ENCODE data around the gene CDK2AP2.

Gene CDK2AP2

DNA sequence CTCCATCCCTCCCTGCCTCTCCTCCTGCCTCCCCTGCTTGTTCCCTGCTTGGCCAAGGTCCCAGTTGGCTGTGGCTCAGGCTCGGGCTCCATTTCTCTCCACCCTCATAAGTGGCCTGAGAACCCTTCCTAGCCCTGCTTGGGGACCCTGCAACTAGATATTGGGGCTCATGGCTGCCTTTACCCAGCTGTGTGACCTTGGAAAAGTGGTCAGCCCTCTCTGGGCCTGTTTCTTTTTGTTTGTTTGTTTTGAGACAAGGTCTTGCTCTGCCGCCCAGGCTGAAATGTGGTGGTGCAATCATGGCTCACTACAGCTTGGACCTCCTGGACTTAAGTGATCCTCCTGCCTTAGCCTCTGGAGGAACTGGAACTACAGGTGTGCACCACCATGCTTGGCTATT, 35.6 kb upstream of the CDK2AP2 start:
- Histone ChIP-seq H2AFZ (ENCODE audit: low read depth, low read length, severe bottlenecking) (no peak overlapping the region), H4K20me1 (ENCODE audit: low read depth, low read length) (no peaks in the 10 kb centered on the region), H3K9me3 (ENCODE audit: insufficient read depth, low read length) (no peaks in the 10 kb centered on the region), H3K36me3 (ENCODE audit: low read length) (no peaks in the 10 kb centered on the region), H3K4me2 (ENCODE audit: low read depth, low read length, poor library complexity, severe bottlenecking) (no peak overlapping the region), H3K9ac (ENCODE audit: low read length) (no peak overlapping the region), H3K4me3 (ENCODE audit: insufficient read depth, low read length, poor library complexity, severe bottlenecking) (no peak overlapping the region), H3K27ac (ENCODE audit: low read depth, low read length) (no peak overlapping the region), H3K9me2 (replicated peaks; ENCODE audit: insufficient read depth, low read length) (no peaks in the 10 kb centered on the region), H3K27me3 (ENCODE audit: low read length) (no peaks in the 10 kb centered on the region), H3F3A (ENCODE audit: insufficient read depth) (no peaks in the 10 kb centered on the region), H3K79me2 (ENCODE audit: insufficient read depth, low read length) (no peaks in the 10 kb centered on the region)
- TF ChIP-seq, protein P1, sequence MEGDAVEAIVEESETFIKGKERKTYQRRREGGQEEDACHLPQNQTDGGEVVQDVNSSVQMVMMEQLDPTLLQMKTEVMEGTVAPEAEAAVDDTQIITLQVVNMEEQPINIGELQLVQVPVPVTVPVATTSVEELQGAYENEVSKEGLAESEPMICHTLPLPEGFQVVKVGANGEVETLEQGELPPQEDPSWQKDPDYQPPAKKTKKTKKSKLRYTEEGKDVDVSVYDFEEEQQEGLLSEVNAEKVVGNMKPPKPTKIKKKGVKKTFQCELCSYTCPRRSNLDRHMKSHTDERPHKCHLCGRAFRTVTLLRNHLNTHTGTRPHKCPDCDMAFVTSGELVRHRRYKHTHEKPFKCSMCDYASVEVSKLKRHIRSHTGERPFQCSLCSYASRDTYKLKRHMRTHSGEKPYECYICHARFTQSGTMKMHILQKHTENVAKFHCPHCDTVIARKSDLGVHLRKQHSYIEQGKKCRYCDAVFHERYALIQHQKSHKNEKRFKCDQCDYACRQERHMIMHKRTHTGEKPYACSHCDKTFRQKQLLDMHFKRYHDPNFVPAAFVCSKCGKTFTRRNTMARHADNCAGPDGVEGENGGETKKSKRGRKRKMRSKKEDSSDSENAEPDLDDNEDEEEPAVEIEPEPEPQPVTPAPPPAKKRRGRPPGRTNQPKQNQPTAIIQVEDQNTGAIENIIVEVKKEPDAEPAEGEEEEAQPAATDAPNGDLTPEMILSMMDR (IDR thresholded peaks at IDR 0.05; ENCODE audit: insufficient read depth, low read length, poor library complexity, severe bottlenecking), result no peak
- no peak for TF ChIP-seq EZH2phosphoT487 (conservative IDR thresholded peaks at IDR 0.05; ENCODE audit: low read length)

DNA sequence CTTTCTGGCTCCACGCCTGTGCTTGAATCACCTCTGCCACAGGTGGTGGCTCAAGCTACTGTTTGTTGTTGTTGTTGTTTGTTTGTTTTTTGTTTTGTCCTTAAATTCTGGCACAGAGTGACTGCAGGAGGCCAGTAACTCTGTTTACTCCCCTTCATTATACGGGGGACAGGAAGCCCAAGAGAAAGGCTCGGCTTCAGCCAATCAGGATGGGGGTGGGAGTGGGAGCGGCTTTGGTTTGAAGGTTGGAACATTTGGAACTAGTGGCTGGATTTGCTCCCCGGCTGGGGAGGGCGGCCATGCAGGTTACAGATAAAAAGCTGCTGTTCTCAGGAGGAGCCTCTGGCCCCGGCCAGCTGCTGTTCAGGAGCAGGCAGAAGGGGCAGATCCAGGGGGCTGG, 35.0 kb upstream of the CDK2AP2 start:
- H3K9me2 ChIP-seq (replicated peaks; ENCODE audit: insufficient read depth, low read length), result no peaks in the 10 kb centered on the region
- no peak overlapping the region for H3K4me3 ChIP-seq (ENCODE audit: insufficient read depth, low read length, poor library complexity, severe bottlenecking)
- TF ChIP-seq, protein P1 (IDR thresholded peaks at IDR 0.05; ENCODE audit: insufficient read depth, low read length, poor library complexity, severe bottlenecking), result no peak
- TF ChIP-seq EZH2phosphoT487 (conservative IDR thresholded peaks at IDR 0.05; ENCODE audit: low read length), result no peak
- no peaks in the 10 kb centered on the region for H3K9me3 ChIP-seq (ENCODE audit: insufficient read depth, low read length)
- H3K27ac ChIP-seq (ENCODE audit: low read depth, low read length), result no peak overlapping the region
- no peak overlapping the region for H3K4me2 ChIP-seq (ENCODE audit: low read depth, low read length, poor library complexity, severe bottlenecking)
- no peaks in the 10 kb centered on the region for H3F3A ChIP-seq (ENCODE audit: insufficient read depth)
- no peaks in the 10 kb centered on the region for H3K36me3 ChIP-seq (ENCODE audit: low read length)
- no peaks in the 10 kb centered on the region for H4K20me1 ChIP-seq (ENCODE audit: low read depth, low read length)
- H3K27me3 ChIP-seq (ENCODE audit: low read length), result no peaks in the 10 kb centered on the region
- no peak overlapping the region for H2AFZ ChIP-seq (ENCODE audit: low read depth, low read length, severe bottlenecking)
- H3K9ac ChIP-seq (ENCODE audit: low read length), result no peak overlapping the region
- H3K79me2 ChIP-seq (ENCODE audit: insufficient read depth, low read length), result no peaks in the 10 kb centered on the region

DNA sequence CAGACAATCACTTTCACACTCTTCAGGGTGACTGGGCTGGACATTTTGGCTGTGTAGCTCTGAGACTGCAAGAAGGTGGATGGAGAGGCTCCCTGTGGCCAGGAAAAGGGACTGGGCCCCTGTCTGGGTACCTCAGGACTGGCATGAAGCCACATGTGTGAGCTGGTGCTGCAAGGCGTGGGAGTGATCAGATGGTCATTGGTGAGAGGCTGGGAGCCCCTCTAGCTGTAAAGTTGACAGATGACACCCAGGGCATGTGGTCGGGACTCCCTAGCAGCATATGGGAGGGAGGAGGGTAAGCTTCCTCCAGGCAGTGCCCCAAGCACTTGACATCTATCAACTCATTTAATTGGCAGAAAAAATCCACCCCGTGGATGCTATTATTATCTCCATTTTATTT, 34.2 kb upstream of the CDK2AP2 start:
- no peak overlapping the region for H2AFZ ChIP-seq (ENCODE audit: low read depth, low read length, severe bottlenecking)
- H3K27me3 ChIP-seq (ENCODE audit: low read length), result no peaks in the 10 kb centered on the region
- H4K20me1 ChIP-seq (ENCODE audit: low read depth, low read length), result no peaks in the 10 kb centered on the region
- H3K4me2 ChIP-seq (ENCODE audit: low read depth, low read length, poor library complexity, severe bottlenecking), result no peak overlapping the region
- no peaks in the 10 kb centered on the region for H3K9me3 ChIP-seq (ENCODE audit: insufficient read depth, low read length)
- H3K27ac ChIP-seq (ENCODE audit: low read depth, low read length), result no peak overlapping the region
- no peaks in the 10 kb centered on the region for H3F3A ChIP-seq (ENCODE audit: insufficient read depth)
- no peak overlapping the region for H3K9ac ChIP-seq (ENCODE audit: low read length)
- no peaks in the 10 kb centered on the region for H3K79me2 ChIP-seq (ENCODE audit: insufficient read depth, low read length)
- TF ChIP-seq, protein P1 (IDR thresholded peaks at IDR 0.05; ENCODE audit: insufficient read depth, low read length, poor library complexity, severe bottlenecking), result no peak
- no peak for TF ChIP-seq EZH2phosphoT487 (conservative IDR thresholded peaks at IDR 0.05; ENCODE audit: low read length)
- H3K4me3 ChIP-seq (ENCODE audit: insufficient read depth, low read length, poor library complexity, severe bottlenecking), result no peak overlapping the region
- H3K36me3 ChIP-seq (ENCODE audit: low read length), result no peaks in the 10 kb centered on the region
- H3K9me2 ChIP-seq (replicated peaks; ENCODE audit: insufficient read depth, low read length), result no peaks in the 10 kb centered on the region
